Measurements from ENCODE around the gene FAP. TPM values are rescaled to one million over a fixed set of nuclear protein-coding genes. Genes with fewer than 3 reads are reported as not detected.

Gene FAP
- total and polyA plus RNA-seq, 2 of the 4 experiments (the other 2 are of a cell fraction), result 71.0 to 95.0 TPM

DNA sequence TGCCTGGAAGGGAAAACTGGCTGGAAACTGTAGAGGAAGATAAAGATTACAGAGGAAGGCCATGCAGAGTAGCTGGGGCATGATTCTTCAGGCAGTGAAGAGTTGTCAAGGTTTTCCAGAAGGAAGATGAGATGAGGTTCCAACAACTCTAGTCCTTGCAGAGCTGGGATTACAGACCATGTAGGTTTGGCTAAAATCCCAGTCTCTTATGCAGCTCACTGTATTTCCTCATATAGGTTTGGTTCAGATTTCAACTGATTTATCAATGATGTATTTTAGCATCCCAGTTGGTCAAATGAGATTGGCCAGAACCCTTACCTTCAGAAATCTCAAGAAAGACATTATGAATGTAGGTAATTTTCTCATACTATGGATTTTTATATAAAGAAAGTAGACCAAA lies 16.4 kb downstream of the FAP start:
- Histone ChIP-seq H2AK5ac (ENCODE audit: low read depth, low read length) (no peak overlapping the region), H3K14ac (replicated peaks; ENCODE audit: low read depth, low read length) (no peak overlapping the region), H3K4me2 (ENCODE audit: low read depth, low read length) (no peak overlapping the region), H4K5ac (ENCODE audit: low read depth, low read length) (no peak overlapping the region; the same call in 1 of the 2 replicates), H2BK5ac (ENCODE audit: low read depth, low read length, poor library complexity, severe bottlenecking) (no peak overlapping the region), H3K56ac (ENCODE audit: extremely low read depth, insufficient read depth, low read length) (no peak overlapping the region), H3K4ac (ENCODE audit: low read depth, low read length) (no peak overlapping the region), H3K79me1 (ENCODE audit: low read depth in 1 of 2, low read length in 2 of 2) (peaks cover 5 to 41% of the 10 kb centered on the region in 2 experiments), H3K4me3 (ENCODE audit: insufficient read depth, low read depth, low read length) (no peak overlapping the region), H4K20me1 (ENCODE audit: insufficient read depth, low read length) (no peaks in the 10 kb centered on the region), H3K27ac (ENCODE audit: insufficient read depth, low read length) (no peak overlapping the region), H2BK120ac (ENCODE audit: low read depth, low read length) (no peak overlapping the region), H3K9me1 (ENCODE audit: insufficient read depth, low read length) (peaks cover 6% of the 10 kb centered on the region), H3K27me3 (ENCODE audit: control insufficient read depth, insufficient read depth, low read length) (no peaks in the 10 kb centered on the region), H4K8ac (ENCODE audit: low read depth in 2 of 2, low read length in 2 of 2) (no peak overlapping the region), H4K91ac (ENCODE audit: insufficient read depth, low read depth, low read length) (no peak overlapping the region), H3K9me3 (ENCODE audit: control insufficient read depth, insufficient read depth, low read length) (no peaks in the 10 kb centered on the region), H3K23ac (ENCODE audit: low read depth, low read length) (no peak overlapping the region), H2AK9ac (replicated peaks; ENCODE audit: low read depth, low read length, poor library complexity) (no peak overlapping the region), H3K9ac (ENCODE audit: low read depth, low read length) (no peak overlapping the region), H3K36me3 (ENCODE audit: control insufficient read depth, insufficient read depth, low read length) (peaks cover 10% of the 10 kb centered on the region), H2BK15ac (ENCODE audit: low read depth, low read length) (no peak overlapping the region), H3K18ac (ENCODE audit: low read depth, low read length) (no peak overlapping the region), H2AFZ (replicated peaks; ENCODE audit: low read length, poor library complexity) (no peak overlapping the region), H2BK20ac (ENCODE audit: low read depth, low read length) (no peak overlapping the region), H3K4me1 (ENCODE audit: control insufficient read depth, insufficient read depth, low read length) (peaks cover 6% of the 10 kb centered on the region)
- CTCF ChIA-PET, result interaction anchor here (0.6 to 1.4 kb wide), 3 partner anchors 13 to 71 kb away, joined by 3 read pairs; no protein-coding TSS in a partner anchor
- DNase-seq (peak; percentile 50), ATAC-seq (ENCODE audit: low read depth) (no peak)
- in situ Hi-C loops (cut with MboI; ENCODE audit: low sequenced_read_pairs) (no loop called here), intact Hi-C loops (cut with micrococcal nuclease) (no loop called here), dilution Hi-C loops (cut with HindIII; ENCODE audit: low sequenced_read_pairs, unreplicated experiment) (no loop called here)
- no TSS peak for BruUV-seq (replicated peaks)
- TF ChIP-seq MAFK (IDR thresholded peaks at IDR 0.05; ENCODE audit: low read depth, low read length), result no peak
- no peak for TF ChIP-seq MAZ (IDR thresholded peaks at IDR 0.05; ENCODE audit: borderline replicate concordance, low read depth, low read length)
- no peak for TF ChIP-seq CTCF (conservative IDR thresholded peaks at IDR 0.05; ENCODE audit: low read depth, low read length)
- POLR2A ChIA-PET (ENCODE audit: unreplicated experiment), result no interaction called here

Data from IMR-90 (cell line).